RWPE1 (cell line): ENCODE measurements around the gene ADH5.
"Not testable (repeated sequence)": the region's sequence is repeated elsewhere in the genome, so short reads cannot be mapped to it uniquely, and the experiment has no call there.

Experiments
- CTCF ChIA-PET: fragments of 350-600 bp; sonication (Branson Sonifier 250); formaldehyde crosslinking; extraction: SDS; loops from one replicate; lab custom pipeline; 2021; lab: Yijun Ruan, JAX
- POLR2A ChIA-PET: fragments of 400-600 bp; formaldehyde crosslinking; extraction: SDS; loops from one replicate; lab custom pipeline; 2020; ENCODE audit warnings: antibody characterized with exemption; ENCODE audit not compliant: low non-redundant PET; lab: Yijun Ruan, JAX
- DNase-seq: peaks from one replicate; pipeline ENCODE4 v3.0.0; 2012; ENCODE audit warnings: low spot score
- H3K27ac ChIP-seq: fragments of 450-650 bp; 2 replicates; pipeline ENCODE4 v1.5.1; 2017
- CTCF ChIP-seq: fragments of 450-650 bp; conservative IDR thresholded peaks from 2 replicates; pipeline ENCODE4 v1.5.1; 2017; ENCODE audit warnings: low read depth, mild to moderate bottlenecking

The ADH5 gene

GRCh38 chr4:99027304-99027703 lies 61.3 kb downstream of the ADH5 start:
- no peak for TF ChIP-seq CTCF
- DNase-seq = no peak
- ChIA-PET POLR2A (no interaction called here), CTCF (interaction anchor here (0.6 kb wide), 2 partner anchors 27 to 29 kb away, joined by 3 read pairs; no protein-coding TSS in a partner anchor)
- no peak overlapping the region for H3K27ac ChIP-seq

- no peak for DNase-seq
- ChIA-PET CTCF (interaction anchor here (0.9 kb wide), 1 partner anchor 12 kb away, joined by 4 read pairs; no protein-coding TSS in a partner anchor), POLR2A (no interaction called here)
- TF ChIP-seq CTCF = no peak
- H3K27ac ChIP-seq = no peak overlapping the region
These were observed 63.1 kb downstream of the ADH5 start for GRCh38 chr4:99025506-99025905.

GRCh38 chr4:99024481-99025275 lies 63.9 kb downstream of the ADH5 start:
- no peak for DNase-seq
- TF ChIP-seq CTCF = no peak
- POLR2A ChIA-PET = no interaction called here
- CTCF ChIA-PET = interaction anchor here (0.6 kb wide), 1 partner anchor 9 kb away, joined by 3 read pairs; no protein-coding TSS in a partner anchor
- no peak overlapping the region for H3K27ac ChIP-seq

GRCh38 chr4:99023800-99024251 lies 64.8 kb downstream of the ADH5 start:
- DNase-seq, H3K27ac ChIP-seq, POLR2A ChIA-PET: not testable (repeated sequence)
- CTCF ChIA-PET = interaction anchor here (0.6 kb wide), 1 partner anchor 10 kb away, joined by 3 read pairs; no protein-coding TSS in a partner anchor

GRCh38 chr4:99022566-99022965 lies 66.0 kb downstream of the ADH5 start:
- H3K27ac ChIP-seq = no peak overlapping the region
- POLR2A ChIA-PET = no interaction called here
- CTCF ChIA-PET = interaction anchor here (0.6 kb wide), 1 partner anchor 963 kb away, joined by 3 read pairs; no protein-coding TSS in a partner anchor
- DNase-seq = no peak
- TF ChIP-seq CTCF = no peak

- POLR2A ChIA-PET = no interaction called here
- no peak overlapping the region for H3K27ac ChIP-seq
- DNase-seq = no peak
- CTCF ChIA-PET = no interaction called here
- no peak for TF ChIP-seq CTCF
These were observed 67.2 kb downstream of the ADH5 start for GRCh38 chr4:99021386-99021785.
